Endothelial cell of umbilical vein (primary cell): Measurements from ENCODE around the gene FNDC1.

Experiments used
- EZH2 ChIP-seq: IDR thresholded peaks from 2 replicates; pipeline ENCODE4 v1.6.1; 2012; ENCODE audit warnings: borderline replicate concordance, low read depth, mild to moderate bottlenecking, moderate library complexity, low read length, inconsistent platforms; ENCODE audit not compliant: severe bottlenecking
- FOS ChIP-seq: IDR thresholded peaks from 2 replicates; pipeline ENCODE4 v1.6.1; 2011; ENCODE audit warnings: mild to moderate bottlenecking, low read length, moderate library complexity, borderline replicate concordance; ENCODE audit not compliant: insufficient read depth
- GATA2 ChIP-seq: IDR thresholded peaks from 2 replicates; pipeline ENCODE4 v1.7.0; 2011; ENCODE audit warnings: low read depth, mild to moderate bottlenecking, moderate library complexity, mixed read lengths, low read length; ENCODE audit not compliant: insufficient read length, insufficient read depth
- JUN ChIP-seq: IDR thresholded peaks from 2 replicates; pipeline ENCODE4 v1.6.1; 2011; ENCODE audit warnings: borderline replicate concordance, low read depth; ENCODE audit not compliant: insufficient read length, insufficient read depth
- MYC ChIP-seq: IDR thresholded peaks from one replicate; pipeline ENCODE4 v1.6.1; 2011; ENCODE audit warnings: mild to moderate bottlenecking, low read depth, low read length
- POLR2A ChIP-seq: IDR thresholded peaks from 2 replicates; pipeline ENCODE4 v1.6.1; 2012; ENCODE audit warnings: low read depth, mild to moderate bottlenecking, control low read depth, low read length
- POLR2AphosphoS5 ChIP-seq: IDR thresholded peaks from 2 replicates; pipeline ENCODE4 v1.6.1; 2012; ENCODE audit warnings: low read depth, mild to moderate bottlenecking, control low read depth, low read length, moderate library complexity; ENCODE audit not compliant: insufficient read depth
- TF ChIP-seq, protein P1 (sequence below), 2 donors: IDR thresholded peaks; 1 replicate in 1 of 2; 2 replicates in 1 of 2; pipeline ENCODE4 v1.5.1; 2011; ENCODE audit warnings: low read length in 2 of 2, mild to moderate bottlenecking in 2 of 2, moderate library complexity in 2 of 2, control low read depth in 1 of 2, inconsistent platforms in 1 of 2, low read depth in 1 of 2; ENCODE audit not compliant: insufficient read depth in 1 of 2; ENCODE audit errors: extremely low read depth in 1 of 2
- TF ChIP-seq, protein P2 (sequence below): IDR thresholded peaks from 2 replicates; pipeline ENCODE4 v1.6.1; 2011; ENCODE audit not compliant: insufficient read depth, insufficient read length

DNA sequence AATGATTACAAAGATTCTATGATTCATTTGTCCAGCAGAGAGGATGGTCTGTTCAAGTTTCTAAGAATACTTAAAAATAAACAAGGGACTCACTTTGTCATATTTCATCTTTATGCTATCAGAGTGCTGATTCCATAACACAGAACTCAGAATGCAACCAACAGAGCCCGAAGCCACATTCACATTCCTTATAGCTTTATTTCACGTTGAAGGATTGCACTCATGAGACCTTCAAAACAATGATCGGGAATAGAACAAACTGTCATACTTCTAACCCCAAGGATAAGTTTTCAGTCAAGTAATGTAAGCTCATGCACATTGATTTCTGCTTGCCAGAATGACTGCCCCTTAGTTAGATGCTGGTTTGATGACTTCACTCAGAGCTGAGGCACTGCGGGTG lies 25.2 kb downstream of the FNDC1 start:
- TF ChIP-seq JUN: no peak
- TF ChIP-seq, protein P1, sequence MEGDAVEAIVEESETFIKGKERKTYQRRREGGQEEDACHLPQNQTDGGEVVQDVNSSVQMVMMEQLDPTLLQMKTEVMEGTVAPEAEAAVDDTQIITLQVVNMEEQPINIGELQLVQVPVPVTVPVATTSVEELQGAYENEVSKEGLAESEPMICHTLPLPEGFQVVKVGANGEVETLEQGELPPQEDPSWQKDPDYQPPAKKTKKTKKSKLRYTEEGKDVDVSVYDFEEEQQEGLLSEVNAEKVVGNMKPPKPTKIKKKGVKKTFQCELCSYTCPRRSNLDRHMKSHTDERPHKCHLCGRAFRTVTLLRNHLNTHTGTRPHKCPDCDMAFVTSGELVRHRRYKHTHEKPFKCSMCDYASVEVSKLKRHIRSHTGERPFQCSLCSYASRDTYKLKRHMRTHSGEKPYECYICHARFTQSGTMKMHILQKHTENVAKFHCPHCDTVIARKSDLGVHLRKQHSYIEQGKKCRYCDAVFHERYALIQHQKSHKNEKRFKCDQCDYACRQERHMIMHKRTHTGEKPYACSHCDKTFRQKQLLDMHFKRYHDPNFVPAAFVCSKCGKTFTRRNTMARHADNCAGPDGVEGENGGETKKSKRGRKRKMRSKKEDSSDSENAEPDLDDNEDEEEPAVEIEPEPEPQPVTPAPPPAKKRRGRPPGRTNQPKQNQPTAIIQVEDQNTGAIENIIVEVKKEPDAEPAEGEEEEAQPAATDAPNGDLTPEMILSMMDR (IDR thresholded peaks at IDR 0.05; ENCODE audit: extremely low read depth in 1 of 2, insufficient read depth in 1 of 2, low read depth in 1 of 2, low read length in 2 of 2): no peak
- TF ChIP-seq EZH2: no peak
- no peak for TF ChIP-seq POLR2A
- no peak for TF ChIP-seq POLR2AphosphoS5
- no peak for TF ChIP-seq MYC
- TF ChIP-seq, protein P2, sequence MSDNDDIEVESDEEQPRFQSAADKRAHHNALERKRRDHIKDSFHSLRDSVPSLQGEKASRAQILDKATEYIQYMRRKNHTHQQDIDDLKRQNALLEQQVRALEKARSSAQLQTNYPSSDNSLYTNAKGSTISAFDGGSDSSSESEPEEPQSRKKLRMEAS: no peak
- no peak for TF ChIP-seq GATA2
- TF ChIP-seq FOS: no peak
